Ovary (tissue), 9 donors: Measurements from ENCODE around the gene NUDT4. TPM values are rescaled to one million over a fixed set of nuclear protein-coding genes. Genes with fewer than 3 reads are reported as not detected.

Source experiments
- DNase-seq, 5 donors: peaks; one replicate each; pipeline ENCODE4 v3.0.0-alpha.2; 2019 to 2020
- H3K27ac ChIP-seq, 2 donors: fragments of 200-600 bp; one replicate each; pipeline versions ENCODE4 v1.5.1 to v1.8.0; 2019 to 2022
- H3K27me3 ChIP-seq: fragments of 200-600 bp; one replicate; pipeline ENCODE4 v1.8.0; 2022
- H3K36me3 ChIP-seq: fragments of 200-600 bp; sonication (generic); one replicate; pipeline ENCODE4 v1.5.1; 2019
- H3K4me1 ChIP-seq: one replicate; pipeline ENCODE4 v1.8.1; 2013; ENCODE audit warnings: mild to moderate bottlenecking, moderate library complexity; ENCODE audit not compliant: insufficient read depth
- H3K4me3 ChIP-seq: fragments of 200-600 bp; sonication (generic); one replicate; pipeline ENCODE4 v1.5.1; 2017
- H3K9me3 ChIP-seq, 2 donors: fragments of 200-600 bp in 1 of 2; sonication (generic) in 1 of 2; one replicate each; pipeline versions ENCODE4 v1.5.1 to v1.8.1; 2013 to 2019; ENCODE audit warnings: mild to moderate bottlenecking in 1 of 2, moderate library complexity in 1 of 2
- CTCF ChIP-seq, 3 donors: fragments of 450-650 bp in 2 of 3; fragments of 200-600 bp in 1 of 3; IDR thresholded peaks; one replicate each; pipeline versions ENCODE4 v1.5.1 to v1.8.0; 2016 to 2022; ENCODE audit warnings: antibody characterized with exemption in 3 of 3, mild to moderate bottlenecking in 1 of 3
- EP300 ChIP-seq: sonication (generic); formaldehyde crosslinking; IDR thresholded peaks from one replicate; pipeline ENCODE4 v1.6.1; 2017; ENCODE audit warnings: antibody characterized with exemption
- POLR2A ChIP-seq: fragments of 450-650 bp; IDR thresholded peaks from one replicate; pipeline ENCODE4 v1.6.1; 2017; ENCODE audit warnings: antibody characterized with exemption, mild to moderate bottlenecking, moderate library complexity
- WGBS, 3 donors: extraction: QIAGEN DNeasy Blood & Tissue Kit in 1 of 3; methylation state at CpG; one replicate each; pipeline versions ENCODE4 v1.1.5 to v1.1.7; 2013 to 2017; 5-methylcytosine and 5-hydroxymethylcytosine counted together
- intact Hi-C, 4 donors: fragments of 100-400 bp; cut with DNase I; formaldehyde crosslinking; loops; one replicate each; pipeline versions ENCODE4 v1.11.0 to v1.15.1; 2022 to 2023
- polyA plus RNA-seq, 2 donors: library from polyadenylated mRNA; stranded (reverse); fragments of 200-250 nt in 1 of 2; fragments of 350-450 nt in 1 of 2; fragmentation: Illumina TruSeq in 1 of 2; extraction: RNeasy Lipid Tissue Mini Kit (QIAGEN cat#74804) in 1 of 2; gene quantifications; one replicate each; pipeline ENCODE4 v1.2.3, GENCODE V29; 2013 to 2014
- total RNA-seq, 7 donors: library from RNA; depleted of rRNA in 2 of 7; stranded (reverse); fragments of >200 nt in 2 of 7; fragmentation: NEBNext Ultra II Directional in 3 of 7; extraction: Animal tissue kit (Norgen Biotek cat#: 25700) in 3 of 7; gene quantifications; one replicate each; pipeline versions ENCODE4 v1.1.0 to v1.2.4, GENCODE V29; 2016 to 2023
- donor health status: DM: no; HTN: no; CAD: no; lungs with moderate emphysema.
- donor health status: DM: no; HTN: no; CAD: no.
- donor health status: Bipolar disorder and iron deficiency.
- donor health status: DM: yes; HTN: yes; CAD: no.
- donor health status: DM: no; HTN: no; CAD: no.
- donor health status: DM: yes; HTN: yes; CAD: no.

Gene NUDT4
- total and polyA plus RNA-seq, 9 donors: 102 to 185 (median 141) TPM

DNA sequence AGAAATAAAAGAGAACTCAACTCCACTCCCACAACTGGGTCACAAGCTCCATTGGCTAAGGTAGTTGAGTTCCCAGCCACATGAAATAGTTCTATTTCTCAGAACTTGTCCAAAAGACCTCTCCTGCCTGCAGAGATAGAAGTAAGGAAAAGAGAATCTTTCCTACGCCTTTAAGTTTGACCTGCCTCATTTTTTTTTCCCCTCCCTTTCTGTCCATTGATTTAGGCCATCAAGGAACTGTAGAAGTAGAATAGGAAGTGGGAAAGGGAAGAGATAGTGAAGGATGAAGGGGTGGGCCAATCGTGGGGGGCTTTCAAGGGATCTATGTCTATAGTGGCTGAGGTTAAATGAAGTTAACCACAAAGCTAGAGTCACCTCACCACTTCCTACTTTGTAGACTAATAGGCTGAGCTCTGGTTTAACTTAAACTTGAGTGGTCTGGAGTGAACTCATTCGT lies 13.9 kb upstream of the NUDT4 start:
- Histone ChIP-seq H3K4me3 (no peak overlapping the region), H3K27ac (no peak overlapping the region), H3K36me3 (no peaks in the 10 kb centered on the region), H3K9me3 (no peaks in the 10 kb centered on the region), H3K4me1 (peaks cover 2% of the 10 kb centered on the region), H3K27me3 (no peaks in the 10 kb centered on the region)
- no peak for DNase-seq
- intact Hi-C loops: no loop called here
- TF ChIP-seq EP300: no peak
- no peak for TF ChIP-seq CTCF (IDR thresholded peaks at IDR 0.05)
- TF ChIP-seq POLR2A: no peak
- WGBS, 3 donors: 80 to 84% (median 81%) methylated on average over 3 of the region's 3 CpGs

DNA sequence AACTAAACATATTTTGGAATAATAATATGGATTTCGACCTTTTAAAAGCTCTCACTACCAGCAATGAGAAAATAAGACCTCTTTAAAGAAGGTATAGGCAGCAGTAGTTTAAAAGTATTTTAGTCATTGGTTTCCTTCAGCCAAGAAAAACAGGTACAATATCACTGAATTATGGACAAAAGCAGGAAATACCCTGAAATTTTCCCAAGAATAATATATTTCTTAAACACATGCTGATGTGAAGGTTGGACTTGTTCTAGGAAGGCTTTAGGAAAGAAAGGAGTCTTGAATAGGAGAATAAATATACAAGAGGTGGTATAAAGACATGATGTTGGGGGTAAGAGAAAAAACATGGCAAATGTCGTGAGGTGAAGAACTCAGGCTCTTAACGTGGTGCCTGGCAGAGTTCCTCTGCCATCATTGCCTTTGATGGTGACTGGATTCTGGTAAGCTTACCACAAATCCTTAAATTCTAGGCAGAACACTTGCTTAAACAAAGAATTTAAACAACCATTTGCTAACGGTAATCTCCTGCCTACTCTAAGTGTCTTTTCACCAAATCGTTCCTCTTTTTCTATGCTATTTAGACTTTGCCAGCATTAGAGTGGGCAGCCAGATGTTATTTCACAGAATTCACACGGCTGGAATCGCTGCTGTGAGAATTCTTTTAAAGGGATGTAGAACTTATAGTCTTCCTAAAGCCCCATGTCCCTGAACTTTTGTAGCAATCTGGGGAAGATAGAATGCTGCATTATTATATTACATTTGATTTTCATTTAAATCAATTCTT lies 11.9 kb upstream of the NUDT4 start:
- H3K36me3 ChIP-seq: no peaks in the 10 kb centered on the region
- no peaks in the 10 kb centered on the region for H3K27me3 ChIP-seq
- no peak for DNase-seq
- TF ChIP-seq EP300 (no peak), CTCF (IDR thresholded peaks at IDR 0.05) (no peak), POLR2A (no peak)
- no peaks in the 10 kb centered on the region for H3K9me3 ChIP-seq
- intact Hi-C loops: no loop called here
- peaks cover 2% of the 10 kb centered on the region for H3K4me1 ChIP-seq
- no peak overlapping the region for H3K4me3 ChIP-seq
- WGBS, 3 donors: 80 to 85% (median 83%) methylated on average over 7 of the region's 7 CpGs
- H3K27ac ChIP-seq: no peak overlapping the region

DNA sequence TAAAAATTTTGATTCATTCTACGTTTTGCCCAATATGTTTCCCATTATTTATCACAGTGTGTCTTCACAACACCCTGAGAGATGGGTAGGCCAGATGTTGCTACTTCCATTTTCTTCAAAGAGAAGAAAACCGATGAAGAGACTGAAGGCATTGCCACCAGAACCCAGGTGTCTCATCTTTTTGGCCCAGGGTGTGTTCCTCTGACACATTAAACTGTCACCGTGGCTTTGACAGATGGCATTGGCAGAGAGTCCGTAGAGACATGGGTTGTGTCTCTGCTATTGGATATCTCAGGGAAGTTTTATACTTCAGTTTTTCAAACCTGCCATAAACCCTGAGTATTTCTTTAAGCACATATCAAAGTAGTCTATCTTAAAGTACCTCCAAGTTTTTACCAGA lies 11.3 kb upstream of the NUDT4 start:
- no peak for DNase-seq
- Histone ChIP-seq H3K27ac (no peak overlapping the region), H3K27me3 (no peaks in the 10 kb centered on the region), H3K4me3 (no peak overlapping the region), H3K4me1 (peaks cover 2% of the 10 kb centered on the region), H3K36me3 (no peaks in the 10 kb centered on the region), H3K9me3 (no peaks in the 10 kb centered on the region)
- intact Hi-C loops: no loop called here
- WGBS, 3 donors: 91 to 98% (median 95%) methylated on average over 4 of the region's 4 CpGs
- TF ChIP-seq POLR2A (no peak), EP300 (no peak), CTCF (IDR thresholded peaks at IDR 0.05) (no peak)

- H3K9me3 ChIP-seq: no peaks in the 10 kb centered on the region
- H3K36me3 ChIP-seq: no peaks in the 10 kb centered on the region
- H3K4me1 ChIP-seq: no peaks in the 10 kb centered on the region
- no peaks in the 10 kb centered on the region for H3K27me3 ChIP-seq
- intact Hi-C loops: no loop called here
- WGBS, 3 donors: 95 to 99% (median 97%) methylated on average over 3 of the region's 3 CpGs
- no peak overlapping the region for H3K4me3 ChIP-seq
- H3K27ac ChIP-seq: no peak overlapping the region
- no peak for DNase-seq
- TF ChIP-seq CTCF (IDR thresholded peaks at IDR 0.05): no peak
- no peak for TF ChIP-seq POLR2A
- TF ChIP-seq EP300: no peak
Observed at GRCh38 chr12:93368766-93369165, 9.0 kb upstream of the NUDT4 start.
